HCT116 (cell line): Measurements from ENCODE around the gene SERGEF. TPM values are rescaled to one million over a fixed set of nuclear protein-coding genes. Genes with fewer than 3 reads are reported as not detected.

Experiments
- ATAC-seq: fragments of 200-7000 bp; cut with Tn5 transposase; 2 replicates; pipeline ENCODE4 v1.9.1; 2020; ENCODE audit warnings: mild to moderate bottlenecking, moderate library complexity
- BruUV-seq: library from RNA; stranded (reverse); fragments of 400-500 nt; replicated peaks from 2 replicates; lab custom pipeline; 2021; lab: Mats Ljungman, UMichigan
- CTCF ChIA-PET: fragments of 300-600 bp; sonication (Branson Sonifier 250); formaldehyde crosslinking; loops from one replicate; lab custom pipeline; 2021; ENCODE audit warnings: antibody characterized with exemption; lab: Charles Lee
- POLR2A ChIA-PET: fragments of 300-600, 350-600 bp; sonication (Branson Sonifier 250); formaldehyde crosslinking; loops from one replicate; lab custom pipeline; 2021; ENCODE audit warnings: antibody characterized with exemption; lab: Charles Lee
- RAD21 ChIA-PET, 2 experiments: fragments of 300-600 bp; sonication (Branson Sonifier 250); formaldehyde crosslinking; loops; one replicate each; lab custom pipeline; 2023; ENCODE audit warnings: low total read pairs in 2 of 2; ENCODE audit not compliant: uncharacterized antibody in 2 of 2, unreplicated experiment in 2 of 2, low non-redundant PET in 1 of 2; lab: Charles Lee
- DNase-seq: peaks from one replicate; pipeline ENCODE4 v3.0.0-alpha.2; 2010; ENCODE audit warnings: low read depth, low spot score
- H2AFZ ChIP-seq: fragments of 200-600 bp; shearing (Covaris generic), sonication (generic); 2 replicates; pipeline ENCODE4 v1.6.1; 2017; ENCODE audit warnings: low read depth, mixed run types, mixed read lengths, antibody characterized with exemption, low read length; ENCODE audit not compliant: poor library complexity, severe bottlenecking
- H3K27ac ChIP-seq: 2 replicates; pipeline ENCODE4 v1.5.1; 2012; ENCODE audit warnings: low read depth, low read length
- H3K27me3 ChIP-seq: fragments of 200-600 bp; sonication (generic); 2 replicates; pipeline ENCODE4 v1.6.1; 2016; ENCODE audit warnings: mixed run types, low read length, mixed read lengths; ENCODE audit not compliant: insufficient read depth
- H3K36me3 ChIP-seq, 2 experiments: fragments of 200-500 bp in 1 of 2; fragments of 200-600 bp in 1 of 2; sonication (Bioruptor generic) in 1 of 2; sonication (generic) in 1 of 2; 2 replicates each; pipeline versions ENCODE4 v1.5.1 to v1.6.1; 2014 to 2016; ENCODE audit warnings: low read length in 2 of 2, inconsistent platforms in 1 of 2, mixed read lengths in 1 of 2, mixed run types in 1 of 2; ENCODE audit not compliant: insufficient read depth in 2 of 2, control insufficient read depth in 1 of 2
- H3K4me1 ChIP-seq, 2 experiments: fragments of 200-600 bp in 1 of 2; sonication (generic) in 1 of 2; 2 replicates each; pipeline versions ENCODE4 v1.5.1 to v1.6.1; 2012 to 2017; ENCODE audit warnings: low read length in 2 of 2, inconsistent platforms in 1 of 2, mild to moderate bottlenecking in 1 of 2, mixed read lengths in 1 of 2, mixed run types in 1 of 2, moderate library complexity in 1 of 2; ENCODE audit not compliant: insufficient read depth in 2 of 2, control insufficient read depth in 1 of 2
- H3K4me2 ChIP-seq: fragments of 200-600 bp; sonication (generic); 2 replicates; pipeline ENCODE4 v1.6.1; 2017; ENCODE audit warnings: mixed run types, low read length, mixed read lengths
- H3K4me3 ChIP-seq, 2 experiments: fragments of 200-600 bp in 1 of 2; sonication (generic) in 1 of 2; replicated peaks in 1 of 2; 2 replicates each; pipeline ENCODE4 v1.5.1; 2011 to 2016; ENCODE audit warnings: low read length in 2 of 2, control low read depth in 1 of 2, low read depth in 1 of 2, mild to moderate bottlenecking in 1 of 2, mixed read lengths in 1 of 2, mixed run types in 1 of 2
- H3K79me2 ChIP-seq: fragments of 200-600 bp; sonication (generic); 2 replicates; pipeline ENCODE4 v1.6.1; 2017; ENCODE audit warnings: mild to moderate bottlenecking, mixed run types, low read length, moderate library complexity, mixed read lengths; ENCODE audit not compliant: insufficient read depth
- H3K9ac ChIP-seq: fragments of 200-600 bp; sonication (generic); 2 replicates; pipeline ENCODE4 v1.6.1; 2016; ENCODE audit warnings: low read length, mixed read lengths
- H3K9me2 ChIP-seq: fragments of 200-600 bp; sonication (generic), shearing (Covaris generic); 2 replicates; pipeline ENCODE4 v1.6.1; 2017; ENCODE audit warnings: mixed run types, mild to moderate bottlenecking, moderate library complexity; ENCODE audit not compliant: insufficient read depth
- H3K9me3 ChIP-seq, 2 experiments: fragments of 200-500 bp in 1 of 2; fragments of 200-600 bp in 1 of 2; sonication (Bioruptor generic) in 1 of 2; sonication (generic) in 1 of 2; 2 replicates each; pipeline ENCODE4 v1.6.1; 2014 to 2017; ENCODE audit warnings: low read length in 2 of 2, mixed read lengths in 2 of 2, inconsistent platforms in 1 of 2, low read depth in 1 of 2, mild to moderate bottlenecking in 1 of 2, mixed run types in 1 of 2, moderate library complexity in 1 of 2; ENCODE audit not compliant: control insufficient read depth in 1 of 2, insufficient read depth in 1 of 2
- H4K20me1 ChIP-seq: fragments of 200-600 bp; sonication (generic), shearing (Covaris generic); 2 replicates; pipeline ENCODE4 v1.6.1; 2017; ENCODE audit warnings: mixed run types, mild to moderate bottlenecking, moderate library complexity; ENCODE audit not compliant: insufficient read depth
- ATF3 ChIP-seq: IDR thresholded peaks from 2 replicates; pipeline ENCODE4 v1.6.1; 2012
- EGR1 ChIP-seq: IDR thresholded peaks from 2 replicates; pipeline ENCODE4 v1.6.1; 2012; ENCODE audit warnings: low read depth
- SIN3A ChIP-seq: IDR thresholded peaks from 2 replicates; pipeline ENCODE4 v1.6.1; 2012; ENCODE audit warnings: low read depth
- SP1 ChIP-seq: IDR thresholded peaks from 2 replicates; pipeline ENCODE4 v1.6.1; 2012; ENCODE audit warnings: low read depth
- intact Hi-C: fragments of 100-400 bp; cut with micrococcal nuclease; formaldehyde crosslinking; loops from 2 replicates; pipeline ENCODE4 v1.10.0; 2022
- total RNA-seq: library from RNA; stranded (reverse); gene quantifications from one replicate; pipeline ENCODE4 v1.2.1, GENCODE V29; 2021; ENCODE audit not compliant: unreplicated experiment

The SERGEF gene
- total RNA-seq, 1 experiment from 2014 or later = 32.8 TPM

DNA sequence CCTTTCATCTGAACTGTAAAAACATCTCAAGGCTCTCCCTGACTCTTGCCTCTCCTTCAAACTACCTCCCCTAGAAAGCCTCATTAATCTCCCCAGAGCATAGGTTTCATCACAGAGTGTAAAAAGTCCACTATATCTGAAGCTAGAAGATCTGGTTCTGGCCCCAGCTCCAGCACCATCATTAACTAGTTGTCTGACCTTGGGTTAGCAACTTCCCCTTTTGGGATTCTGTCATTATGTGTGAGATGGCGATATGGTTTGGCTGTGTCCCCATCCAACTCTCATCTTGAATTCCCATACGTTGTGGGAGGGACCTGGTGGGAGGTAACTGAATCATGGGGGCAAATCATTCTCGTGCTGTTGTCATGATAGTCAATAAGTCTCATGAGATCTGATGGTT lies 181.0 kb downstream of the SERGEF start:
- Histone ChIP-seq H3K4me1 (no peaks in the 10 kb centered on the region), H3K4me2 (no peak overlapping the region), H3K9me2 (no peaks in the 10 kb centered on the region), H3K79me2 (no peaks in the 10 kb centered on the region), H3K27me3 (no peaks in the 10 kb centered on the region), H3K9ac (no peak overlapping the region), H4K20me1 (no peaks in the 10 kb centered on the region), H3K36me3 (no peaks in the 10 kb centered on the region), H3K4me3 (no peak overlapping the region), H3K27ac (no peak overlapping the region), H2AFZ (no peak overlapping the region), H3K9me3 (no peaks in the 10 kb centered on the region)
- no peak for TF ChIP-seq ATF3
- BruUV-seq = no TSS peak
- DNase-seq = no peak
- intact Hi-C loops = no loop called here
- ChIA-PET CTCF (no interaction called here), RAD21 (no interaction called here), POLR2A (no interaction called here)
- no peak for ATAC-seq

DNA sequence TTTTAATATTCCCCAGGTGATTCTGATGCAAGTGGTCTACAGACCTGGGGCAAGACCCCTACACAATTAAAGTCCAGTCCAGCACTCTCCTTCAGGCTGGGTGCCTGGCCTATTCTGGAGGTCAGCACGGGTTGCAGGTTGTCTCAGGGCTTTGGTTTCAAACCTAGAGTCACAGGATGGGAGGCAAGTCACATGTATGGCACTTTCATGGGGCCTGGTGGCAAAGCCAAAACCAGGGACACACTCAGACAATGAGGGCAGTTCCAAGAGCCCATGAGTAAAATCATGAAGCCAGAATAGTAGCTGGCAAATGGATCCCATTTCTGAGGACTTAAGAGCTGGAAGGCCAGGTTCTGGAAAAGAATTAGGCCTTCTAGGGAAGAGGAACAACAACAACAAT lies 181.6 kb downstream of the SERGEF start:
- no peaks in the 10 kb centered on the region for H3K9me3 ChIP-seq
- no peaks in the 10 kb centered on the region for H3K27me3 ChIP-seq
- TF ChIP-seq EGR1 (no peak), ATF3 (no peak), SP1 (no peak), SIN3A (no peak)
- no peak overlapping the region for H3K4me3 ChIP-seq
- DNase-seq (no peak), ATAC-seq (no peak)
- H2AFZ ChIP-seq = no peak overlapping the region
- no peaks in the 10 kb centered on the region for H3K9me2 ChIP-seq
- intact Hi-C loops = no loop called here
- H4K20me1 ChIP-seq = no peaks in the 10 kb centered on the region
- ChIA-PET RAD21 (no interaction called here), CTCF (no interaction called here), POLR2A (no interaction called here)
- no peaks in the 10 kb centered on the region for H3K36me3 ChIP-seq
- no peaks in the 10 kb centered on the region for H3K4me1 ChIP-seq
- H3K27ac ChIP-seq = no peak overlapping the region
- no peaks in the 10 kb centered on the region for H3K79me2 ChIP-seq
- BruUV-seq = no TSS peak
- H3K4me2 ChIP-seq = no peak overlapping the region
- no peak overlapping the region for H3K9ac ChIP-seq
